GM20000 (cell line): ENCODE data around the gene ASTN2.

Experiments
- DNase-seq: peaks from one replicate; pipeline ENCODE4 v3.0.0; 2012; ENCODE audit warnings: low spot score
- TF ChIP-seq, protein P1 (sequence below): IDR thresholded peaks from 2 replicates; pipeline ENCODE4 v1.5.1; 2012; ENCODE audit warnings: mild to moderate bottlenecking, control low read depth; ENCODE audit errors: extremely low read depth, missing control alignments

The ASTN2 gene

DNA sequence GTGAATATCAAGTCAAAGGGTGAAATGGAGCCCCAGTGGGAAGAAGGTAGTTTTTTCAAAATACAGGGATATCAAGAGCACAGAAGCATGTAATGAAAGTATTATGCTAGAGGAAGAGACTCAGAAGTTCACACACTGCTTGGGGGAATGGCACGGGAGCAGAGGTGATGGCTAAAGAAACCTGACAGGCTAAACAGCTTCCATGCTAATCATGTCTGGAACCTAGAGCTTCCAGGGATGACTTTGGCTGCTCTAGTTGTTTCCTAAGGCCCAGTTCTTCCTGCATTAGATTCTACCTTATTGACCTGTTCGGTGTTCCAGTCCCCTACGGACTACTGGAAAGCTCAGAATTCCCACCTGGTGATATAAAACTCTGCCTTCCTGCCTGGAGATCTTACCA lies 693.4 kb downstream of the ASTN2 start:
- no peak for DNase-seq
- TF ChIP-seq, protein P1, sequence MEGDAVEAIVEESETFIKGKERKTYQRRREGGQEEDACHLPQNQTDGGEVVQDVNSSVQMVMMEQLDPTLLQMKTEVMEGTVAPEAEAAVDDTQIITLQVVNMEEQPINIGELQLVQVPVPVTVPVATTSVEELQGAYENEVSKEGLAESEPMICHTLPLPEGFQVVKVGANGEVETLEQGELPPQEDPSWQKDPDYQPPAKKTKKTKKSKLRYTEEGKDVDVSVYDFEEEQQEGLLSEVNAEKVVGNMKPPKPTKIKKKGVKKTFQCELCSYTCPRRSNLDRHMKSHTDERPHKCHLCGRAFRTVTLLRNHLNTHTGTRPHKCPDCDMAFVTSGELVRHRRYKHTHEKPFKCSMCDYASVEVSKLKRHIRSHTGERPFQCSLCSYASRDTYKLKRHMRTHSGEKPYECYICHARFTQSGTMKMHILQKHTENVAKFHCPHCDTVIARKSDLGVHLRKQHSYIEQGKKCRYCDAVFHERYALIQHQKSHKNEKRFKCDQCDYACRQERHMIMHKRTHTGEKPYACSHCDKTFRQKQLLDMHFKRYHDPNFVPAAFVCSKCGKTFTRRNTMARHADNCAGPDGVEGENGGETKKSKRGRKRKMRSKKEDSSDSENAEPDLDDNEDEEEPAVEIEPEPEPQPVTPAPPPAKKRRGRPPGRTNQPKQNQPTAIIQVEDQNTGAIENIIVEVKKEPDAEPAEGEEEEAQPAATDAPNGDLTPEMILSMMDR = no peak

DNA sequence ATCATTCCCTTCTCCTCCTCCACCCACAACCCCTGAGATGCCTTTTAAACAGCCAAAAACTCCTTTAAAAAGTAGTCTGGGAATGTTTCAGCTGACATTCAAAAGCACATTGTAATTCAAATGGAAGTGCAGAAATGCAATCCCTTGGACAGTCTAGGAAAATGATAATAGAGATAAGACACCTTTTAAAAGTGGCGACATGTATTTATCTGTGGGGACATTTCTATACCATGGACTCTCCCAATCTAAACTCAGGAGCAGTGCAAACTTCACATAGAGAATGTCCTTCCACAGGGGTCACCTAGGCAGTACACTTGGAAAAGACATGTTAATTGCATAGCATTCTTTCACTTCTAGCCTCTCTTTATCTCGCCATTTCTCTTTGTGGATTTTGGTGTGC lies 694.7 kb downstream of the ASTN2 start:
- DNase-seq = no peak
- TF ChIP-seq, protein P1 = no peak

DNA sequence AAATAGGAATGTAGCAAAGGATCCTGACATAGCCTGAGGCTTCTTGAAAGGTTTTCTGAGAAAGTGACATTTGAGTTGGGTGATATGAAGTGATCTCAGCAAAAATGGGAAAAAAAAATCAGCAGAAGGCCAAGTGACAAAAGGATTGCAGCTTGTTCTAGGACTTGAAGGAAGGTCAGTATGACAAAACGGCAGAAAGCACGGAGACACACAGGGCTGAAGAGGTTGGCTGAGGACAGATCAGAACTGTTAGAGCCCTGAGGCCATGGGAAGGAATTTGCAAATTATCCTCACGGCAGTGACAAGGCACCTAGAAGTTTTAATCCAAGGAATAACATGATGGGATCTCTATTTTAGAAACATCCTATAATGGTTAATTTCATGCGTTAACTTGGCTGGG lies 696.7 kb downstream of the ASTN2 start:
- TF ChIP-seq, protein P1 = no peak

DNA sequence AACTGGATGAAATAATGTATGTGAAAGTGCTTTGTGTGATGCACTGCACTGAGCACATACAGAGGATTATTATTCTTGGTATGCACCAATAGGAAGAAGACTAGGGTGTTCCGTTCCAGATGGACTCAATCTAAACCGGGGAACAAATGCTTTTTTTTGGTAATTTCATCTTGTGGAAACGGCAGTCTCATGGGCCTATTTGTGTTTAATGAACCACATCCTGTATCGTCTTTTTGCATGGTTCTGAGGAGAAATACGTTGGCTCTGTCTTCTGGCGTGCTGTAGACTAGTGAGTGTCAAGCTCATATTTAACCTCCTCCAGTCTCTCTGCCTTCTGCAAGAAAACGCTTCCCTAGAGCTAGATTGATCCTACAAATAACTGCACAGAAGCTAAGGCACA lies 697.7 kb downstream of the ASTN2 start:
- TF ChIP-seq, protein P1 = no peak
- DNase-seq = no peak

More for the DNA sequence above, 696.7 kb downstream of the ASTN2 start:
- no peak for DNase-seq

DNA sequence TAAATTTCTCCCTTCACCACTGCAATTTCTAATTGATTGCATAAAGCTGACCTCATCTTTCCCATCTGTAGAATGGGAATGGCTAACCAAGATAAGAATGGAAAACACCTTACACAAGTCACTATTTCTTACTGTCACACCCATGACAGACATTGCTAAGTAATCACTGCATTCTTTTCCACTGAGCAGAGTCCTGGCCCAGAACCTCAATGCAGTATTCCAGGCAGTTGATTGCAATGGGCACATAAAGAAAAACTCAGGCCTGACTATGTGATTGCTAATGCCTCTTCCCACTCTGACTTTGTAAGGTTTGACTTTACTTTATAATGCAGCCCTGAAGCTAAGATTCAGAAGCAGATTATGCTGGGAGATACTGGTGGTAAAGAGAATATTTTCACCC lies 698.4 kb downstream of the ASTN2 start:
- TF ChIP-seq, protein P1 = no peak

DNA sequence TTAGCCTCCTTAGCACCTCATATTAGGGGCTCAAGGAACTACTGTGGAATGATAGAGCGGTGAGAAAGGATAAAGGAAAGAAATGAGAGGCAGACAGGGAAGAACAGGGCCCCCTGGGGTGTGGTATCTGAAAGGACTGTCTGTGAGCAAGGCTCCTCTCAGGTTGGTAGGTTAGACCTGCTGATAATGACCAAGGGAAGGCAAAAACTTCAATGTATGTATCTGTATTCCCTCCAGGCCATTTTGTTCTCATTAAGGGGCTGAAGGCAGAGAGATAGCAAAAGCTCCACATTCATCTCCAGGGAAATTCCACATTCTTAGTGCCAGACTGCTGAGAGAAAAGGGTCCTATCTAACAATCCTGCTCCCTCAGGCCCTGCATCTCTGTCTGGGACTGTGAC lies 699.1 kb downstream of the ASTN2 start:
- DNase-seq = no peak

More for the DNA sequence above, 698.4 kb downstream of the ASTN2 start:
- no peak for DNase-seq

DNA sequence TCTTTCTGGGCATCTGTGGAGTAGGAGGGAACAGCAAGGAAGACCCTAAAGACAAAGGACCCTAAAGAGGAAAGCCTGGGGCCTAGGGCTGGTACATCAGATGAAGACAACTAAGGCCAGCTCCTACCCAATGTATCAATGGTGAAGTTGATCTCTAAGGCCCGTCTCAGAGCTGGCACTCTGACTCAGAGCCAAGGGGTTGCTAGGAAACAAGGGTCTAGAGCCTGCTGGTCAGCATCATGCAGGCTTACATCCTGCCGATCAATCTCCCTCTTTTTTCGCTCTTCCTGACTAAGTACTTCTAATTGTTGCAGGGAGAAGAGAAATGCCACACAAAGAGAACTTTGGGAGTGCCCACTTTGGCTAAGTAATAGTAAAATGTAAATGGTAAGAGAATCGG lies 701.6 kb downstream of the ASTN2 start:
- TF ChIP-seq, protein P1 = no peak
- no peak for DNase-seq

More for the DNA sequence above, 699.1 kb downstream of the ASTN2 start:
- TF ChIP-seq, protein P1 = no peak

DNA sequence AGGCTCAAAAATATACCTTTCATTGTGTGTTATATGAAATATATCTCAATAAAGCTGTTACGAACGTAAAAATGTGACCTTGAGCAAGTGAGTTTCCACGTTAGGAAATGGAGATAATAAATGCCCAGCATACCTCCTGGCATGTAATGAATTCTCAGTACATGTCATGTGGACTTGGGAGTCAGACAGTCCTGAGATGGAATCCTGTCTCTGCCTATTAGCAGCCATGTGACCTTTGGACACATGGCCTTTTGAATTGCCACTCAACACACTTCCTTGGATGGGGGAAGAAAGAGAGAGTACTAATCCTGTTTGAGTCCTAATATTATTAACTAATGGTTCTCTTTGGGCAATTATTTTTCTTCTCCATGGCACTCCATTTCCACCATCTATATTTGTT lies 702.1 kb downstream of the ASTN2 start:
- TF ChIP-seq, protein P1 = no peak
- DNase-seq = no peak
